Right ventricle myocardium inferior (tissue), 1 donor: Measurements from ENCODE around the gene ARL2. TPM values are rescaled to one million over a fixed set of nuclear protein-coding genes. Genes with fewer than 3 reads are reported as not detected.
"Not testable (repeated sequence)": the region's sequence is repeated elsewhere in the genome, so short reads cannot be mapped to it uniquely, and the experiment has no call there.

Source experiments
- ATAC-seq: fragments of 200-7000 bp; cut with Tn5 transposase; one replicate; pipeline ENCODE4 v1.9.1; 2020; ENCODE audit warnings: mild to moderate bottlenecking, moderate library complexity
- DNase-seq: peaks from one replicate; pipeline ENCODE4 v3.0.0; 2021; ENCODE audit errors: missing footprints
- intact Hi-C: fragments of 100-400 bp; cut with DNase I; formaldehyde crosslinking; loops from one replicate; pipeline ENCODE4 v1.11.0; 2022
- total RNA-seq: library from RNA; stranded (reverse); fragmentation: NEBNext Ultra II Directional; extraction: Animal tissue kit (Norgen Biotek cat#: 25700); gene quantifications from one replicate; pipeline ENCODE4 v1.2.1, GENCODE V29; 2021
- donor health status: DM: no; HTN: yes; CAD: no; lungs with severe emphysema.

Gene ARL2
- total RNA-seq, 1 donor from 2014 or later, result 131 TPM

- DNase-seq (no peak), ATAC-seq (no peak)
- intact Hi-C loops, result no loop called here
Observed at GRCh38 chr11:64999478-64999877, 14.5 kb upstream of the ARL2 start.

GRCh38 chr11:65002706-65003105 lies 11.3 kb upstream of the ARL2 start:
- intact Hi-C loops, result no loop called here
- no peak for DNase-seq
- no peak for ATAC-seq

DNA sequence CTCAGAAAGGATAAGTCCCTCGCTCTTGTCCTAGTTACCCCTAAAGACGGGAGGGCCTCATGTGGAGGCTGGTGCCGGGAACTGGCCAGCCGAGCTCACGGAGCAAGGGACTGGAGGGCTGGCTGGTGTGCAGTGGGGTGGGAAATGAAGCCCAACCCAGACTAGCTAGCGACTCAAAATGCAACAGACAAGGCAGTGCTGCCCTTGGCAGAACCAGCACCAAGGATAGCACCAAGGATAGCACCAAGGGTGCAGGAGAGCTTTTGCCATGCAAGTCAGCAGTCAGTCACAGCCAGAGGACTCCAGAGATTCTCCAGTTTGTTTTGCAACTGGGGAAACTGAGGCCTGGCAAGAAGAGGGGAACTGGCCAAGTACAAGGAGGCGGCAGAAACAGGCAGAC lies 10.7 kb upstream of the ARL2 start:
- no peak for DNase-seq
- intact Hi-C loops, result no loop called here
- ATAC-seq, result no peak

- intact Hi-C loops, DNase-seq, ATAC-seq: not testable (repeated sequence)
Observed at GRCh38 chr11:65003968-65004367, 10.0 kb upstream of the ARL2 start.

DNA sequence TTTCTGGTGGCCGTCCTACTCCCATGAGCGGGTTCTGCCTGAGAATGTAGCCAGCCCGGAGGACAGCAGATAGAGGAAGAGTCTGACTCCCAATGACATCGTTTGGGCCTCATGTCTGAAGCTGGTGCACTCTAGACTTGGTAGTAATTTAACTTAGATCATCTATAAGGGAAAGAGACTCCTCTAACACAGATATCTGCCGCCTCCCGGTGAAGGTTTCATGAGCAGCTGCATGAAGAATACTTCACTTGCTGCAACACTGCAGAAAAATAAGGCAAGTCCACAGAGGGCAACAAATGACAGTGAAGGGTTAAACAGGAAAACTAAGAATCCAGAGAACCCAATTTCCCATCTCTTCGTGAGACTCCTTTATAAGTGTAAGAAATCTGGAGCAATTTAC lies 5.9 kb upstream of the ARL2 start:
- DNase-seq (no peak), ATAC-seq (no peak)
- intact Hi-C loops, result no loop called here

GRCh38 chr11:65008873-65009272 lies 5.1 kb upstream of the ARL2 start:
- intact Hi-C loops, result no loop called here
- no peak for ATAC-seq
- no peak for DNase-seq

GRCh38 chr11:65013130-65013887 lies 651 bp upstream of the ARL2 start:
- intact Hi-C loops, result loop anchor here (5.0 kb wide), 3 partner anchors 96 to 169 kb away; partner anchors contain the start of genes ATG2A and CAPN1
- ATAC-seq, result peak; percentile 95
- peak; percentile 97 for DNase-seq

DNA sequence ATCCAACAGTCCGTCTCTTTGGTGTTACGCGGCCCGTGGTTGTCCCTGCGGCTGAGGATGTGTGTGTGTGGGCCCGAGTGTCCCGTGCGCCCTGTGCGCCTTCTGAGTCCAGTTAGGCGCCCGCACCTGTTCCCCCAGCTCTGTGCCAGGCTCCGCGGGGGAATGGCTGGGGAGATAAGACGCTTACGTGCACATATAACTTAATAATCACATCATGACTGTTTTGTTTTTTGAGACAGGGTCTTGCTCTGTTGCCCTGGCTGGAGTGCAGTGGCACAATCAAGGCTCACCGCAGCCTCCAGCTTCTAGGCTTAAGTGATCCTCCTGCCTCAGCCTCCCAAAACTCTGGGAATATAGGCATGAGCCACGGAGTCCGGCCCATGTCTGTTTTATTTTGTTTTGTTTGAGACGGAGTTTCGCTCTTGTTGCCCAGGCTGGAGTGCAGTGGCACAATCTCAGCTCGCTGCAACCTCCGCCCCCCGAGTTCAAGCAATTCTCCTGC lies 817 bp downstream of the ARL2 start:
- ATAC-seq, result no peak
- intact Hi-C loops, result loop anchor here (2.0 to 5.0 kb wide), 4 partner anchors 96 to 168 kb away; partner anchors contain the start of genes ATG2A, CAPN1 and TM7SF2
- DNase-seq, result peak; percentile 77

GRCh38 chr11:65016705-65017104 lies 2.7 kb downstream of the ARL2 start:
- intact Hi-C loops, result no loop called here
- ATAC-seq (no peak), DNase-seq (peak; percentile 8)

DNA sequence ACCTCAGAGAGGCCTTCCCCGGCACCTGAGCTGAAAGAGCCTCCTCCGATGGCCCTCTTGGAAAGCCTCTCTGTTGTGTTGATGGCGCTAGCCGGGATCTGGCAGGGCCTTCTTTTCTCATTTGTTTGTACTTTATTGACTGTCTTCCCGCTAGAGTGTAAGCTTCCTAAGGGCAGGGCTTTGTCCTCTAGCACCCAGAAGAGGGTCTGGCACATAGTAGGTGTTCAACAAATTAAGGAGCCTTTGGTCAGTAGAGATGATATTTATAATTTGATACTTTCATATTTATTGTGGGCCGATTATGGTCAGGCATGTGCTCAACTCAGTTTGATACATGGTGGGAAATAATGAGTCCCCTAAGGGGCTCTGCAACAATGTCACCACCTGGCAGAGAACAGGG lies 4.0 kb downstream of the ARL2 start:
- ATAC-seq, result no peak
- peak; percentile 13 for DNase-seq
- intact Hi-C loops, result no loop called here

DNA sequence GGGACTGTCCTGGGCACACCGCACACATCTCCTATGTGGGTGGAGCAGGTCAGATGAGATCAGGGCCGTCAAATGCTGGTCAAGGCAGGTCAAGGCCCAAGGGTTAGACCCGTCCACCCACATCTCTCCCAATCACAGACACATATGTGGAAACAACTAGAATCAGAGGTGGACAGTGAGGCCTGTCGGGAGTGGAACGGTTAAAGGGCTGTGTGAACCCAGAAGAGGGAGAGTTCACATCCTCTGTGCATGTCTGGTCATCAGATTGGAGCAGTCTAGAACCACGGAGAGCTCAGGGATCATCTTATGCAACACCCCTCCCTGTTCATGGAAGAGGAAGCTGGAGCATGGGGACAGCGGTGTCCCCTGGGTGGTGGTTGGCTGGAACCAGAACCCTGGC lies 5.9 kb downstream of the ARL2 start:
- intact Hi-C loops, result no loop called here
- peak; percentile 39 for DNase-seq
- ATAC-seq, result no peak

DNA sequence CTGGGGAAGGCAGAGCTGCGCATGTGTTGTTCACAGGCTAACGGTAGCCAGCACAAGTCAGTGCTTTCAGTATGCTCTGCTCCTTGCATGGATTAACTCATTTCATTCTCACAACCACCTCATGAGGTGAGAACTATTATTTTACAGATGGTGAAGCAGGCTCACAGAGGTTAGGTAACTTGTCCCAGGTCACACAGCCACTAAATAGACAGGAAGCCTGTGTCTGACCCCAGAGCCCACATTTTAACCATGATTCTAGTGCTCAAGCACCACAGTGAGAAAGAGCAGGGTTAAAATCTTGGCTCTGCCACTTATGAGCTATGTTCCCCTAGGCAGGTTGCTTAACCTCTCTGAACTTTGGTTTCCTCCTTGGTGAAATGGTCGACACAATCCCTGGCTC lies 7.0 kb downstream of the ARL2 start:
- no peak for ATAC-seq
- no peak for DNase-seq
- intact Hi-C loops, result no loop called here

DNA sequence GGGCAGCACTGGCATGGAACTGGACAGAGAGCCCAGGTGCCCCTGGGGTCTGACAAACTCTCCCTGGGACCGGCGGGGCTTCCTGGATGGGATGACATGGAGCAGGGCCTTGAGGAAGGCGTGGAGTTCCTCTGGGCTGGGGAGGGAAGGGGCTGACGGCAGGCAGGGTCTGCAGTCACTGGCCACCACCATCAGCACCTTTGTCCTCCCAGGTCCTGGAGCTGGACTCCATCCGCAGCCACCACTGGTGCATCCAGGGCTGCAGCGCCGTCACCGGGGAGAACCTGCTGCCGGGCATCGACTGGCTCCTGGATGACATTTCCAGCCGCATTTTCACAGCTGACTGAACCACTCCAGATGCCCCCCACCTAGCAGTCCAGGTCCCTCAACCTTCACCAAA lies 7.5 kb downstream of the ARL2 start:
- intact Hi-C loops, result no loop called here
- DNase-seq, result peak; percentile 20
- ATAC-seq, result no peak

- peak; percentile 16 for DNase-seq
- intact Hi-C loops, ATAC-seq: not testable (repeated sequence)
Observed at GRCh38 chr11:65023502-65023901, 9.5 kb downstream of the ARL2 start.

- intact Hi-C loops, result loop anchor here (2.0 to 5.0 kb wide), 3 partner anchors 14 to 105 kb away; partner anchors contain the start of genes CDCA5, PPP2R5B, SAC3D1 and ZFPL1
- no peak for ATAC-seq
- DNase-seq, result peak; percentile 9
Observed at GRCh38 chr11:65026810-65027209, 12.8 kb downstream of the ARL2 start.

- DNase-seq (peak; percentile 95), ATAC-seq (peak; percentile 98)
- intact Hi-C loops, result loop anchor here (2.0 to 5.0 kb wide), 3 partner anchors 13 to 105 kb away; partner anchors contain the start of genes CDCA5, PPP2R5B, SAC3D1 and ZFPL1
Observed at GRCh38 chr11:65027213-65028067, 13.5 kb downstream of the ARL2 start, which contains the start of gene SNX15. SNX15 (plus strand) TSS chr11:65027439; CDS start chr11:65027538, 99 bp downstream.

- intact Hi-C loops, result no loop called here
- ATAC-seq (no peak), DNase-seq (peak; percentile 37)
Observed at GRCh38 chr11:65032216-65032615, 18.3 kb downstream of the ARL2 start.

DNA sequence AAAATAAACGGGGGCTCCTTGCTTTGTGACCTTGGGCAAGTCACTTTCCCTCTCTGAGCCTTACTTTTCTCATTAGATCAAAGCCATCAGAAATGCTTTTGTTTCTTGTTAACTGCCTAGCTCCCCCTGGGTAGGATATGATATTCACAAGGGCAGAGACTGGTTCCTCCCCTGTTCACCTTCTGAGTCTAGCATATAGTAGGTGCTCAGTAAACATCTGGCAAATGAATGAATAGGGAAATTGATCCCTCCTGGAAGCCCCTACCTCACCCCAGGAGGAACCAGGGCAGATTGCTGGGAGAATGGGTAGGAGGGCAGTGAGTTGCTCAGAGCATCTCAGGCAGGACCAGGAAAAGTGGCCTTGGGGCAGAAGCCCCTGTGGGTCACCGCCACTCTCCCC lies 20.5 kb downstream of the ARL2 start:
- ATAC-seq (no peak), DNase-seq (no peak)
- intact Hi-C loops, result no loop called here

GRCh38 chr11:65035579-65035978 lies 21.6 kb downstream of the ARL2 start:
- DNase-seq (peak; percentile 23), ATAC-seq (no peak)
- intact Hi-C loops, result no loop called here
